ENCODE results near the gene DNM3. TPM values are rescaled to one million over a fixed set of nuclear protein-coding genes. Genes with fewer than 3 reads are reported as not detected.
A peak's percentile ranks its signal among the peaks of the same experiment; 100 is the strongest.

DNM3 gene
- total and polyA plus RNA-seq, 10 of the 15 experiments (the other 5 are each of a cell fraction or from before 2014, with no cell fraction given): 0.03 to 1.5 (median 0.08) TPM; not detected in 3

DNA sequence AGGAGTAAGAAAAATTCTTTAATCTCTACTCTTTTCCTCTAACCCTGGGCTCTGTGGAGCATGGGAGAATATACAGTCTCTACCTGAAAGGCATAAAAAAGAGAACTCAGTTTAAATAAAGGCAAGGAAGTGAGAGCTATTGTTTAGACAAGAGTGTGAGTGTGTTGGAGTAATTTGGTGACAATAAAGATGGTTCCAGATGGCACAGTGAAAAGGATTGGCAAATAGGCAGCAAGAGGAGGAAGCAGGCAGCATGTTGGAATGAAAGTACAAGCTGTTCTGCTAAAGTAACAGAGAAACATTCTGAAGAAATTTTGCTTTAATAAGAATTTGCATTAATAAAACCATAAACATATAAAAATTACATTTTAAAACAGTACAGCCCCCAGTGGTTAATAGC, 163.4 kb downstream of the DNM3 start (continued):
- TF ChIP-seq TBL1XR1 (IDR thresholded peaks at IDR 0.05; ENCODE audit: low read depth, low read length): no peak
- TF ChIP-seq, protein P1, sequence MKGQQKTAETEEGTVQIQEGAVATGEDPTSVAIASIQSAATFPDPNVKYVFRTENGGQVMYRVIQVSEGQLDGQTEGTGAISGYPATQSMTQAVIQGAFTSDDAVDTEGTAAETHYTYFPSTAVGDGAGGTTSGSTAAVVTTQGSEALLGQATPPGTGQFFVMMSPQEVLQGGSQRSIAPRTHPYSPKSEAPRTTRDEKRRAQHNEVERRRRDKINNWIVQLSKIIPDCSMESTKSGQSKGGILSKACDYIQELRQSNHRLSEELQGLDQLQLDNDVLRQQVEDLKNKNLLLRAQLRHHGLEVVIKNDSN (IDR thresholded peaks at IDR 0.05; ENCODE audit: borderline replicate concordance, extremely low read length, insufficient read depth, low read depth, low read length): no peak
- no peak for TF ChIP-seq SKIL (IDR thresholded peaks at IDR 0.05; ENCODE audit: low read depth, poor library complexity, severe bottlenecking)

DNA sequence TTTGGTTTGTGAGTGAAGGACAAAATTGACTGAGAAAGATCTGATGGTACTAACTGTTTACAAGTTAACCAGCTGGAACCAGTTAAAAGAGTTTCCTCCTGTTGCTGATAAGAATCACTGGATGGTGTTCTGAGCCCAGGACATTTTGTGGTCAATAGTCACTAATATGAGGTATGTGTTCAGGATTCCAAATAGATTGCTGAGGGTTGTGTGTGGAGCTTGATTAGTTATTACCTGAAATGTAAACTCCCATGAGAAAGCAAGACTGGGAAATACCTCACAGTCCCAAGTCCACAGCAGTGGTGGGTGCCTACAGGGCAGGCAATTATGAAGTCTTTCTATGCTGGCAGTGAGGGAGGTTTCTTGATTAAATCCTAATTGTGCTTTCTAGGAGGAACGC, 164.6 kb downstream of the DNM3 start:
- no peak overlapping the region for H3K4me2 ChIP-seq (ENCODE audit: control insufficient read depth, insufficient read depth)
- ChIA-PET RAD21 (ENCODE audit: unreplicated experiment) (interaction anchor here (1.2 to 4.4 kb wide), 2 partner anchors 19 to 391 kb away, joined by 4 to 75 read pairs; no protein-coding TSS in a partner anchor), POLR2A (no interaction called here), CTCF (interaction anchor here (0.6 to 5.7 kb wide), 9 partner anchors 9 to 721 kb away, joined by 3 to 66 read pairs (median 5); partner anchors contain the start of gene PIGC), SMC1A (ENCODE audit: uncharacterized antibody, unreplicated experiment) (interaction anchor here (0.7 to 4.9 kb wide), 5 partner anchors 19 to 437 kb away, joined by 3 to 49 read pairs (median 3); partner anchors contain the start of gene C1orf105)
- ATAC-seq: peak; percentile 34
- no peaks in the 10 kb centered on the region for H3K79me2 ChIP-seq (ENCODE audit: control insufficient read depth, insufficient read depth, low read length)
- no peak for FAIRE-seq
- no peaks in the 10 kb centered on the region for H3K36me3 ChIP-seq (ENCODE audit: control insufficient read depth in 2 of 2, insufficient read depth in 2 of 2, low read length in 1 of 2)
- BruUV-seq (replicated peaks): no TSS peak
- 47% methylated on average over 1 of the region's 1 CpG for WGBS (ENCODE audit: insufficient coverage, insufficient replicate concordance, low lambda C conversion rate, missing lambda C conversion rate)
- no peaks in the 10 kb centered on the region for H4K20me1 ChIP-seq (ENCODE audit: control insufficient read depth, insufficient read depth)
- peak overlapping the region; percentile 35; the same call in 1 of the 2 replicates for H2AFZ ChIP-seq (ENCODE audit: control insufficient read depth, low read depth, low read length)
- DNase-seq (ENCODE audit: low read depth, low spot score): no peak
- intact Hi-C loops (cut with micrococcal nuclease; ENCODE audit: unreplicated experiment): no loop called here
- H3K9ac ChIP-seq (ENCODE audit: control insufficient read depth, insufficient read depth, low read length): no peak overlapping the region
- no peak overlapping the region for H3K4me3 ChIP-seq
- H3K4me1 ChIP-seq (ENCODE audit: control insufficient read depth, insufficient read depth, low read length): no peaks in the 10 kb centered on the region
- H3K9me3 ChIP-seq (replicated peaks; ENCODE audit: control insufficient read depth, insufficient read depth, low read length): peaks cover under 1% of the 10 kb centered on the region; the same call in 1 of the 3 replicates
- TF ChIP-seq SIN3A (IDR thresholded peaks at IDR 0.05; ENCODE audit: low read depth, low read length) (no peak), DPF2 (IDR thresholded peaks at IDR 0.05) (no peak), PML (IDR thresholded peaks at IDR 0.05; ENCODE audit: low read length) (no peak), GABPA (IDR thresholded peaks at IDR 0.05; ENCODE audit: low read depth) (no peak), IRF3 (IDR thresholded peaks at IDR 0.05) (no peak), FOXK2 (IDR thresholded peaks at IDR 0.05) (no peak), SREBF1 (IDR thresholded peaks at IDR 0.05; ENCODE audit: low read length) (no peak), NRF1 (conservative IDR thresholded peaks at IDR 0.05; ENCODE audit: low read depth, low read length) (no peak)
- in situ Hi-C loops (cut with MboI): no loop called here
- H3K27me3 ChIP-seq (replicated peaks in 1 of 2; ENCODE audit: control insufficient read depth in 2 of 2, insufficient read depth in 2 of 2, low read length in 1 of 2): no peaks in the 10 kb centered on the region
- H3K27ac ChIP-seq (ENCODE audit: control insufficient read depth, insufficient read depth): no peak overlapping the region

All from GM12878 (cell line).